Measurements from ENCODE around the gene SPON1.

GRCh38 chr11:14111496-14111895 lies 149.0 kb downstream of the SPON1 start:
- TF ChIP-seq CTCF (IDR thresholded peaks at IDR 0.05; ENCODE audit: borderline replicate concordance, extremely low read depth, low read length, poor library complexity, severe bottlenecking) (no peak), EZH2 (IDR thresholded peaks at IDR 0.05; ENCODE audit: borderline replicate concordance, low read depth, low read length, severe bottlenecking) (no peak)
